Right lobe of liver (tissue), 4 donors: ENCODE results near the gene LILRA6.

ENCODE experiments used
- CTCF ChIP-seq, 4 donors: fragments of 200-600 bp in 3 of 4; fragments of 450-650 bp in 1 of 4; IDR thresholded peaks; one replicate each; pipeline versions ENCODE4 v1.5.1 to v1.8.0; 2016 to 2022; ENCODE audit warnings: antibody characterized with exemption in 4 of 4, mild to moderate bottlenecking in 2 of 4
- POLR2A ChIP-seq: fragments of 450-650 bp; IDR thresholded peaks from one replicate; pipeline ENCODE4 v1.6.1; 2017; ENCODE audit warnings: antibody characterized with exemption, mild to moderate bottlenecking
- donor health status: DM: no; HTN: no; CAD: no.
- donor health status: DM: no; HTN: no; CAD: no.
- donor health status: DM: no; HTN: yes; CAD: no.

- no peak for TF ChIP-seq CTCF (IDR thresholded peaks at IDR 0.05)
- no peak for TF ChIP-seq POLR2A
These were observed 31.2 kb upstream of the LILRA6 start for GRCh38 chr19:54273821-54274220.
